HFF-Myc (cell line): ENCODE data around the gene DYSF.
A peak's percentile ranks its signal among the peaks of the same experiment; 100 is the strongest.

ENCODE experiments used
- DNase-seq: peaks from one replicate; pipeline ENCODE4 v3.0.0-alpha.2; 2011; ENCODE audit warnings: low read depth; ENCODE audit errors: extremely low read depth
- H3K4me3 ChIP-seq: replicated peaks from 2 replicates; pipeline ENCODE4 v1.5.1; 2011; ENCODE audit warnings: low read depth, mild to moderate bottlenecking, control low read depth, low read length
- TF ChIP-seq, protein P1 (sequence below): IDR thresholded peaks from 2 replicates; pipeline ENCODE4 v1.5.1; 2012; ENCODE audit warnings: mild to moderate bottlenecking, low read depth, low read length, control low read depth; ENCODE audit errors: missing control alignments

DYSF gene

DNA sequence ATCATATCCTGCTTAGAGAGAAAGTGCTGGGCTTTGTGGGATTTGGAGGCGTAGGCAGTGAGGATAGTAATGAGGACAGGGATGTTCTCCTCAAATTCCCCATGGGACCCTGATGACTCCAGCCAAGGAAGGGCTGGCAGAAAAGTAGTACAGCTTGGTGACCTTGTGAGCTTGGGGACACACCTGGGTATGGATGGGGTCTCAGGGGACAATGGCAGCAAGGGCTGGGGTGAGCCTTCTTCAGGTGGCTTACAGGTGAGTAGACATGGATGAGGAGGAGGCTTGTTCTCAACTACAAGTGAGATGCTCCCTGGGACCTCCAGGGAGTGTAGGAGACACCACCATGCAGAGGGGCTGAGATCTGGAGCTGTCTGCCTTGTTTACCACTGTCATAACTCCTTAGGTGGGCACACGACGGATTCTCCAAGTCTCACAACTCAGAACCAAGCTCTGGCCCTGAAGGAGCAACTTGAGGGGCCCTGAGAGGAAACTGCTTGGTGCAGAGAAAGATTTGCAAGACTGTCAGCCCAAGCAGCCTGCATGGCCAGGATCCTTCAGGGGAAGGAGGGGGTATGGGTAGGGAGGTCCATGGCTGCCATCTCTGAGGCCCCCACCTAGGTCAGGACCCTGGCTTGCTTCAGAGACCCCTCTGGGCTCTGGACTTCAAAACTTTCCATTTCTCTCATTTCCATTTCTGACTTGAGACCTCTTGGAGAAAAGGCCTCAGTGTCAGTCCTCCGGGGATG lies 262.8 kb downstream of the DYSF start:
- DNase-seq = no peak
- TF ChIP-seq, protein P1, sequence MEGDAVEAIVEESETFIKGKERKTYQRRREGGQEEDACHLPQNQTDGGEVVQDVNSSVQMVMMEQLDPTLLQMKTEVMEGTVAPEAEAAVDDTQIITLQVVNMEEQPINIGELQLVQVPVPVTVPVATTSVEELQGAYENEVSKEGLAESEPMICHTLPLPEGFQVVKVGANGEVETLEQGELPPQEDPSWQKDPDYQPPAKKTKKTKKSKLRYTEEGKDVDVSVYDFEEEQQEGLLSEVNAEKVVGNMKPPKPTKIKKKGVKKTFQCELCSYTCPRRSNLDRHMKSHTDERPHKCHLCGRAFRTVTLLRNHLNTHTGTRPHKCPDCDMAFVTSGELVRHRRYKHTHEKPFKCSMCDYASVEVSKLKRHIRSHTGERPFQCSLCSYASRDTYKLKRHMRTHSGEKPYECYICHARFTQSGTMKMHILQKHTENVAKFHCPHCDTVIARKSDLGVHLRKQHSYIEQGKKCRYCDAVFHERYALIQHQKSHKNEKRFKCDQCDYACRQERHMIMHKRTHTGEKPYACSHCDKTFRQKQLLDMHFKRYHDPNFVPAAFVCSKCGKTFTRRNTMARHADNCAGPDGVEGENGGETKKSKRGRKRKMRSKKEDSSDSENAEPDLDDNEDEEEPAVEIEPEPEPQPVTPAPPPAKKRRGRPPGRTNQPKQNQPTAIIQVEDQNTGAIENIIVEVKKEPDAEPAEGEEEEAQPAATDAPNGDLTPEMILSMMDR = no peak
- H3K4me3 ChIP-seq = no peak overlapping the region

DNA sequence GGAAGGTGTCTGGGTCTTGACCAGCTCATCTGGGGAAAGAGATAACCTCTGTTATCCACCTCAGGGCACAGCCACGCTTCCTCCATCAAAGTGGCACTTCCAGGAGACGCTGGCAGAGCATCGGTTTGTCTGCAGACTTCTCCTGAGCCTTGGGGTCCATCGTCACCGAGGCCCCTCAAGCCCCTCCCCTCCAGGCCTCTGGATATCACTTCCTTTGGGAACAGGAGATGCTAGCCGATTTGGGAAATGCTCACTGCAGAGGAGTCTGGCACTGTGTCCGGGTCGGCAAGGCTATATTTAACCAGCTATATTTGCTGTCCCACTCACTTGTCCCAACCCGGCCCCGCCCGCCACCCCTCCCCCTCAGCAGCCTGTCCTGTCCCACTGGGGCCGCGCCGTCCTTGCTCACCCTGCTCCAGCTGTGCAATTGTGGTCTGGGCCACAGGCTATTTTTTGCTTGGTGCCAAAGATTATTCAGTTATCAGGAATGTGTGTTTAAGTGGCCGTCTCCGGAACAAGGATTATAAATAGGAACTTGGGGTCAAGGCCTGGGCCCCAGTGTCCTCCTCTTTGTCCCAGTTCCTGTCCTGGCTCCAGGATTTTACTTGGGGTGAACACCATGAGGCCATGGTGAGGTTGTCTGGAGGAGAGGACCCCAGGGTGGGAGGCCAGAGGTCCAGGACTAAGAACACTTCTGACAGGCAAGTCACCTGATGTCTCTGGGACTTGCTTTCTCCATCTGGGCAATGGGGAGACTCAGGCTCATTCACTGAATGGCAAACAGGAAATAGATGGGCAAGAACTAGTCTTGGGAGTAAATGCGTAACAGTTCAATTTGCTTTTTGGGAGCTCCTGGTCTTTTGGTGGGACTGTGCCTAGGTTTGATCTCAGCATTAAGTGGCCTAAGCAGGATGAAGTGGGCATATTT lies 263.6 kb downstream of the DYSF start:
- H3K4me3 ChIP-seq = no peak overlapping the region
- DNase-seq = peak; percentile 81
- TF ChIP-seq, protein P1 = no peak

DNA sequence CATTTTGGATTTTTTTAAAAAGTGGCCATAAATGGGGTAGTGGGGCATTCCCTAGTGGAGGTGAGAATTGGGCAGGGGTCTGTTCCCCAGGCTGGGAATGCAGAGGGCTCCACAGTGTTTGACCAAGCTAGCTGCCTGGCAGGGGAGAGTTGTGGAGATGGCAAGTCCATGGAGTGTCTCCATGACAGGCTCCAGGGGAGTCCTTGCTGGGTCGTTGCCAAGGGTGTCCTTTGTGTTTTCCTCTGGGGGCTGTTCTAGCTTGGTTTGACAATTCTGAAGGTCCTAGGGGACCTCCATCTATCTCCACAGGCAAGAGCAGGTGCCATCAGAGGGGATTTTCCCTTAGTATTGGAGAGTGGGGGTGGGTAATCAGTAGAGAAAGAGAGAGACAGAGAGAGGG lies 265.3 kb downstream of the DYSF start:
- TF ChIP-seq, protein P1 = no peak
- H3K4me3 ChIP-seq = no peak overlapping the region
- no peak for DNase-seq

DNA sequence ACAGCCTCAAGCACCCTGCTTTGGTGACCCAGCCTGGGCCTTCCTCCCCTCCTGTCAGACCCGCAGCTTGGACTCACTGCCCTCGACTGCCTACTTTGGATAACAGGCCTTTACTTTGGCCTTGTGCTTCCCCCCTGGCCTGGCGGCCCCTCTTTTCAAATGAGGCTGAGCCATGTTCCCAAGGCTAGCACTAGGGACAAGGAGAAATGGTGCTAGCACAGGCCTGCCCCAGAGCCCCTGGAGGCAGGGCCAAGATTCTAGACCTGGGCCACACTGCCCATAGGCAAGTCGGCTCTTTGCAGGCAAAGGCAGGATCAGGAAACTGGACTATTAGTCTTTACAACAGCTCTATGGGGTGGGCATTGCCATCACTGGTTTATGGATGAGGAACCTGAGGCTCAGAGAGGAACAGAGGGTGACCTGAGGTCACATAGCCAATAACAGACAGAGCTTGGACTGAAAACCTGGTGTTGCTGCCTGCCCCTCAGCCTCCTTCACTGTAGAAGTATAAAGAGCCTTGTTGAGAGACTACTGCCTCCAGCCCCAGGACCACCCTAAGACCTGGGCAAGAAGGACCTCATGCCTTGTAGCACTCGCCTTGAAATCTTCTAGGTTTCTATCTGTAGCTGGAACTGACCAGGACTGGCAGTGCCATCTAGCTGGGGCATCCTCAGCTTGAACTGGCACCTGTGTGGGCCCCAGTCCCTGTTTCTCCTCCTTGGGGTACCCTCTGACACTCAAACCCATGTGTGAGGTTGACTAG lies 266.3 kb downstream of the DYSF start:
- TF ChIP-seq, protein P1 = no peak
- no peak overlapping the region for H3K4me3 ChIP-seq
- no peak for DNase-seq

DNA sequence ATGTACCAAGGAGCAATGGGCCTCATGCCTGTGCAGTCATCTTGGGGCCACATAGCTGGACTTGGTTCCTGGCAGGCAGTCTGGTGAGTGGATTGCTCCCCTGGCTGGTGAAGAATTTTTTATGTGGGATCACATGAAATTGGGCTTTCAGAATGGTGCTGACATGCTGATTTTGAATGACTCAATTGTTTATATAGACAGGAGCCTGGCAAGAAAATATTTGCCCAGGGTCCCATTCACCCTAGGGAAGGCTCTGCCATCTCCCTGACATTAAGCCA lies 266.9 kb downstream of the DYSF start:
- no peak for DNase-seq
- H3K4me3 ChIP-seq = no peak overlapping the region
- TF ChIP-seq, protein P1 = no peak

DNA sequence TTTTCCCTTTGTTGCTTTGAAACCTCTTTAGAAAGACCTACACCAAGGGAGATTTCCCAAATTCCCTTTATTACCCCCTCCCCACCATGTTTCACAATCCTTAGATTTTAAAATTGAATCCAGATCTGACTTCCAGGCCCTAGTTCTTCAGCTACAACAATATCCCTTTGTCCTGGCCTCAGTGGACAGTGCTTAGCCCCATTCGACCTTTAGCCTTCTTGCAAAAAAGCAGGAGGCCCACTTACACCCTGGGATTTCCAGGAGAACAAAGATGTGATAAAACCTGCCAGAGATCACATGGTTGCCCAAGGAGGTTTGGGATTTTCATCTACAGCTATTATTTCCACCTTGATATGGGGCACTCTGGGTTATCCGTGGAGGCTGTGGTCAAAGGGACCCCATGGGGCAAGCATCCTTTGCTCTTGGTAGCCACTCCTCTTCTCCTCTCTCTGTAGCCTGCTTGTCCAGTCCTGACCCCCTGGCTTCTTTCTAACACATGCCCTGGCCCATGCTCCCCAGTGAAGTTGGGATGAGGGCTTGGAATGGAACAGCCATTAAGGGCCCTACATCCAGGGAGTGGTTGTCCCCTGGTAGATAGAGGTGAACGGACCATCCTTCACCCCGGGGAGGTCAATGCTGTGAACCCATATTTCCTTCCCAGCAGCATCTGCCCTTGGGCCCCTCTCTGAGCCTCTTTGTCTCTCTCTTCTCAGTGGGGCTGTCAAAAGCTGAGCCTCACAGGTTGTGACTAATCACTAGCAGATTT lies 267.4 kb downstream of the DYSF start:
- no peak for DNase-seq
- TF ChIP-seq, protein P1 = no peak
- H3K4me3 ChIP-seq = no peak overlapping the region
